ENCODE data around the gene WDR38.
"Not testable (repeated sequence)": the region's sequence is repeated elsewhere in the genome, so short reads cannot be mapped to it uniquely, and the experiment has no call there.

Gene WDR38

GRCh38 chr9:124834591-124834990, 18.7 kb upstream of the WDR38 start:
- DNase-seq (ENCODE audit: low read depth in 2 of 2) = no peak

GRCh38 chr9:124835026-124835557, 18.2 kb upstream of the WDR38 start:
- no peak for DNase-seq (ENCODE audit: low read depth in 2 of 2)

- not testable (repeated sequence) for DNase-seq (ENCODE audit: low read depth in 2 of 2)
These were observed 15.1 kb upstream of the WDR38 start for GRCh38 chr9:124838132-124838531.

GRCh38 chr9:124838567-124839275, 14.5 kb upstream of the WDR38 start:
- not testable (repeated sequence) for DNase-seq (ENCODE audit: low read depth in 2 of 2)

GRCh38 chr9:124839612-124840299, 13.5 kb upstream of the WDR38 start:
- no peak for DNase-seq (ENCODE audit: low read depth in 2 of 2)

- no peak for DNase-seq (ENCODE audit: low read depth in 2 of 2)
These were observed 12.9 kb upstream of the WDR38 start for GRCh38 chr9:124840300-124840833.

GRCh38 chr9:124841075-124841821, 12.0 kb upstream of the WDR38 start:
- DNase-seq (ENCODE audit: low read depth in 2 of 2) = no peak

- no peak for DNase-seq (ENCODE audit: low read depth in 2 of 2)
These were observed 9.7 kb upstream of the WDR38 start for GRCh38 chr9:124843456-124844034.

GRCh38 chr9:124844291-124844690, 9.0 kb upstream of the WDR38 start:
- no peak for DNase-seq (ENCODE audit: low read depth in 2 of 2)

- DNase-seq (ENCODE audit: low read depth in 2 of 2) = not testable (repeated sequence)
These were observed 6.8 kb upstream of the WDR38 start for GRCh38 chr9:124846467-124846866.

- no peak for DNase-seq (ENCODE audit: low read depth in 2 of 2)
These were observed 6.3 kb upstream of the WDR38 start for GRCh38 chr9:124846969-124847368.

- no peak for DNase-seq (ENCODE audit: low read depth in 2 of 2)
These were observed 3.5 kb upstream of the WDR38 start for GRCh38 chr9:124849801-124850200.

- DNase-seq (ENCODE audit: low read depth in 2 of 2) = no peak
These were observed 985 bp upstream of the WDR38 start for GRCh38 chr9:124852121-124852828.

- DNase-seq (ENCODE audit: low read depth in 2 of 2) = no peak
These were observed 414 bp downstream of the WDR38 start for GRCh38 chr9:124853605-124854143.

- no peak for DNase-seq (ENCODE audit: low read depth in 2 of 2)
These were observed 901 bp downstream of the WDR38 start for GRCh38 chr9:124854161-124854560.

- DNase-seq (ENCODE audit: low read depth in 2 of 2) = no peak
These were observed 1.6 kb downstream of the WDR38 start for GRCh38 chr9:124854822-124855221.

- no peak for DNase-seq (ENCODE audit: low read depth in 2 of 2)
These were observed 2.3 kb downstream of the WDR38 start for GRCh38 chr9:124855566-124855943.

GRCh38 chr9:124855944-124856765, 2.9 kb downstream of the WDR38 start:
- DNase-seq (ENCODE audit: low read depth in 2 of 2) = peak in 1 of 2 donors; percentile 28

- DNase-seq (ENCODE audit: low read depth in 2 of 2) = no peak
These were observed 4.4 kb downstream of the WDR38 start for GRCh38 chr9:124857533-124858162.

All from stimulated activated CD4-positive, alpha-beta T cell treated with anti-CD3 and anti-CD28 coated beads, Interleukin-1b, Interleukin-23, amount 100 ng/mL, for 4 hours (primary cell).